ENCODE data around the gene PRR18. TPM values are rescaled to one million over a fixed set of nuclear protein-coding genes. Genes with fewer than 3 reads are reported as not detected.

The PRR18 gene
- total and polyA plus RNA-seq, 2 of the 13 experiments (the other 11 are each of a cell fraction or from before 2014, with no cell fraction given), result 0.04 TPM

DNA sequence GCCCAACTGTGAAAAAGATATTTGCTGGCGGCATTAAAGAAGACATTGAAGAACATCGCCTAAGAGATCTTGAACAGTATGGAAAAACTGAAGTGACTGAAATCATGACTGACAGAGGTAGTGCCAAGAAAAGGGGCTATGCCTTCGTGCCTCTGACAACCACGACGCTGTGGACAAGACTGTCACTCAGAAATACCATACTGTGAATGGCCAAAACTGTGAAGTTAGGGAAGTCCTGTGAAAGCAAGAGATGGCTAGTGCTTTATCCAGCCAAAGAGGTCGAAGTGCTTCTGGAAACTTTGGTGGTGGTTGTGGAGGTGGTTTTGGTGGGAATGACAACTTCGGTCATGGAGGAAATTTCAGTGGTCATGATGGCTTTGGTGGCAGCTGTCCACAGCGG, 26.7 kb upstream of the PRR18 start:
- Histone ChIP-seq H3K79me2 (ENCODE audit: insufficient read depth, low read length) (peaks cover 100% of the 10 kb centered on the region), H3K27ac (ENCODE audit: extremely low read length, insufficient read depth, low read length) (no peak overlapping the region), H2AFZ (ENCODE audit: low read length) (no peak overlapping the region), H3K9ac (ENCODE audit: insufficient read depth, low read depth, low read length) (no peak overlapping the region), H3K27me3 (ENCODE audit: control insufficient read depth in 1 of 2, insufficient read depth in 2 of 2, low read length in 2 of 2) (no peaks in the 10 kb centered on the region), H3K4me2 (ENCODE audit: low read depth, low read length) (no peak overlapping the region), H3K36me3 (replicated peaks in 1 of 2; ENCODE audit: control insufficient read depth in 1 of 2, insufficient read depth in 2 of 2, low read length in 2 of 2) (peaks cover 17 to 50% of the 10 kb centered on the region in 2 experiments), H3K4me1 (ENCODE audit: insufficient read depth, low read length) (peaks cover 46% of the 10 kb centered on the region), H4K20me1 (ENCODE audit: insufficient read depth, low read length) (peaks cover 39% of the 10 kb centered on the region), H3K9me3 (ENCODE audit: low read length) (no peaks in the 10 kb centered on the region), H3K4me3 (replicated peaks in 1 of 3; ENCODE audit: insufficient read depth in 1 of 3, low read depth in 2 of 3, low read length in 3 of 3) (no peak overlapping the region)
- BruUV-seq (replicated peaks), result no TSS peak
- ChIA-PET CTCF (ENCODE audit: low intra/inter-chr PET ratio, low total read pairs) (no interaction called here), POLR2A (no interaction called here)
- ATAC-seq, result no peak
- intact Hi-C loops (cut with micrococcal nuclease; ENCODE audit: unreplicated experiment) (no loop called here), in situ Hi-C loops (cut with HindIII; ENCODE audit: extremely low pct_ligation_motif_present, low pct_unique_long_range_greater_than_20kb) (loop anchor here (5.0 kb wide), 1 partner anchor 37 kb away; no protein-coding TSS in a partner anchor)
- no peak for DNase-seq (ENCODE audit: low spot score)
- 96% methylated on average over 8 of the region's 8 CpGs for WGBS (ENCODE audit: low lambda C conversion rate)
- no peak for FAIRE-seq
- TF ChIP-seq ZBTB1 (CRISPR knock-in tag; IDR thresholded peaks at IDR 0.05; ENCODE audit: borderline replicate concordance), result no peak
- TF ChIP-seq, protein P1, sequence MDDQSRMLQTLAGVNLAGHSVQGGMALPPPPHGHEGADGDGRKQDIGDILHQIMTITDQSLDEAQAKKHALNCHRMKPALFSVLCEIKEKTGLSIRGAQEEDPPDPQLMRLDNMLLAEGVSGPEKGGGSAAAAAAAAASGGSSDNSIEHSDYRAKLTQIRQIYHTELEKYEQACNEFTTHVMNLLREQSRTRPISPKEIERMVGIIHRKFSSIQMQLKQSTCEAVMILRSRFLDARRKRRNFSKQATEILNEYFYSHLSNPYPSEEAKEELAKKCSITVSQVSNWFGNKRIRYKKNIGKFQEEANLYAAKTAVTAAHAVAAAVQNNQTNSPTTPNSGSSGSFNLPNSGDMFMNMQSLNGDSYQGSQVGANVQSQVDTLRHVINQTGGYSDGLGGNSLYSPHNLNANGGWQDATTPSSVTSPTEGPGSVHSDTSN (CRISPR knock-in tag; IDR thresholded peaks at IDR 0.05; ENCODE audit: borderline replicate concordance), result no peak
- TF ChIP-seq, protein P2, sequence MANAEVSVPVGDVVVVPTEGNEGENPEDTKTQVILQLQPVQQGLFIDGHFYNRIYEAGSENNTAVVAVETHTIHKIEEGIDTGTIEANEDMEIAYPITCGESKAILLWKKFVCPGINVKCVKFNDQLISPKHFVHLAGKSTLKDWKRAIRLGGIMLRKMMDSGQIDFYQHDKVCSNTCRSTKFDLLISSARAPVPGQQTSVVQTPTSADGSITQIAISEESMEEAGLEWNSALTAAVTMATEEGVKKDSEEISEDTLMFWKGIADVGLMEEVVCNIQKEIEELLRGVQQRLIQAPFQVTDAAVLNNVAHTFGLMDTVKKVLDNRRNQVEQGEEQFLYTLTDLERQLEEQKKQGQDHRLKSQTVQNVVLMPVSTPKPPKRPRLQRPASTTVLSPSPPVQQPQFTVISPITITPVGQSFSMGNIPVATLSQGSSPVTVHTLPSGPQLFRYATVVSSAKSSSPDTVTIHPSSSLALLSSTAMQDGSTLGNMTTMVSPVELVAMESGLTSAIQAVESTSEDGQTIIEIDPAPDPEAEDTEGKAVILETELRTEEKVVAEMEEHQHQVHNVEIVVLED (CRISPR knock-in tag; IDR thresholded peaks at IDR 0.05; ENCODE audit: borderline replicate concordance), result no peak
- no peak for TF ChIP-seq CEBPB (IDR thresholded peaks at IDR 0.05; ENCODE audit: borderline replicate concordance, low read depth, low read length)
- TF ChIP-seq, protein P3, sequence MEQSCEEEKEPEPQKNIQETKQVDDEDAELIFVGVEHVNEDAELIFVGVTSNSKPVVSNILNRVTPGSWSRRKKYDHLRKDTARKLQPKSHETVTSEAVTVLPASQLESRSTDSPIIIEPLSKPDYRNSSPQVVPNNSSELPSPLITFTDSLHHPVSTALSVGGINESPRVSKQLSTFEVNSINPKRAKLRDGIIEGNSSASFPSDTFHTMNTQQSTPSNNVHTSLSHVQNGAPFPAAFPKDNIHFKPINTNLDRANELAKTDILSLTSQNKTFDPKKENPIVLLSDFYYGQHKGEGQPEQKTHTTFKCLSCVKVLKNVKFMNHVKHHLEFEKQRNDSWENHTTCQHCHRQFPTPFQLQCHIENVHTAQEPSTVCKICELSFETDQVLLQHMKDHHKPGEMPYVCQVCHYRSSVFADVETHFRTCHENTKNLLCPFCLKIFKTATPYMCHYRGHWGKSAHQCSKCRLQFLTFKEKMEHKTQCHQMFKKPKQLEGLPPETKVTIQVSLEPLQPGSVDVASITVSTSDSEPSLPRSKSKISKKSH (CRISPR knock-in tag; IDR thresholded peaks at IDR 0.05; ENCODE audit: borderline replicate concordance), result no peak
- TF ChIP-seq, protein P4, sequence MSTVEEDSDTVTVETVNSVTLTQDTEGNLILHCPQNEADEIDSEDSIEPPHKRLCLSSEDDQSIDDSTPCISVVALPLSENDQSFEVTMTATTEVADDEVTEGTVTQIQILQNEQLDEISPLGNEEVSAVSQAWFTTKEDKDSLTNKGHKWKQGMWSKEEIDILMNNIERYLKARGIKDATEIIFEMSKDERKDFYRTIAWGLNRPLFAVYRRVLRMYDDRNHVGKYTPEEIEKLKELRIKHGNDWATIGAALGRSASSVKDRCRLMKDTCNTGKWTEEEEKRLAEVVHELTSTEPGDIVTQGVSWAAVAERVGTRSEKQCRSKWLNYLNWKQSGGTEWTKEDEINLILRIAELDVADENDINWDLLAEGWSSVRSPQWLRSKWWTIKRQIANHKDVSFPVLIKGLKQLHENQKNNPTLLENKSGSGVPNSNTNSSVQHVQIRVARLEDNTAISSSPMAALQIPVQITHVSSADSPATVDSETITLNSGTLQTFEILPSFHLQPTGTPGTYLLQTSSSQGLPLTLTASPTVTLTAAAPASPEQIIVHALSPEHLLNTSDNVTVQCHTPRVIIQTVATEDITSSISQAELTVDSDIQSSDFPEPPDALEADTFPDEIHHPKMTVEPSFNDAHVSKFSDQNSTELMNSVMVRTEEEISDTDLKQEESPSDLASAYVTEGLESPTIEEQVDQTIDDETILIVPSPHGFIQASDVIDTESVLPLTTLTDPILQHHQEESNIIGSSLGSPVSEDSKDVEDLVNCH (CRISPR knock-in tag; IDR thresholded peaks at IDR 0.05), result no peak
- TF ChIP-seq KLF12 (CRISPR knock-in tag; IDR thresholded peaks at IDR 0.05; ENCODE audit: borderline replicate concordance), result no peak
- TF ChIP-seq RBM22 (optimal IDR thresholded peaks at IDR 0.05; ENCODE audit: low read length), result peak; percentile 22
- no peak for TF ChIP-seq ZBTB7B (CRISPR knock-in tag; IDR thresholded peaks at IDR 0.05)
- TF ChIP-seq, protein P5, sequence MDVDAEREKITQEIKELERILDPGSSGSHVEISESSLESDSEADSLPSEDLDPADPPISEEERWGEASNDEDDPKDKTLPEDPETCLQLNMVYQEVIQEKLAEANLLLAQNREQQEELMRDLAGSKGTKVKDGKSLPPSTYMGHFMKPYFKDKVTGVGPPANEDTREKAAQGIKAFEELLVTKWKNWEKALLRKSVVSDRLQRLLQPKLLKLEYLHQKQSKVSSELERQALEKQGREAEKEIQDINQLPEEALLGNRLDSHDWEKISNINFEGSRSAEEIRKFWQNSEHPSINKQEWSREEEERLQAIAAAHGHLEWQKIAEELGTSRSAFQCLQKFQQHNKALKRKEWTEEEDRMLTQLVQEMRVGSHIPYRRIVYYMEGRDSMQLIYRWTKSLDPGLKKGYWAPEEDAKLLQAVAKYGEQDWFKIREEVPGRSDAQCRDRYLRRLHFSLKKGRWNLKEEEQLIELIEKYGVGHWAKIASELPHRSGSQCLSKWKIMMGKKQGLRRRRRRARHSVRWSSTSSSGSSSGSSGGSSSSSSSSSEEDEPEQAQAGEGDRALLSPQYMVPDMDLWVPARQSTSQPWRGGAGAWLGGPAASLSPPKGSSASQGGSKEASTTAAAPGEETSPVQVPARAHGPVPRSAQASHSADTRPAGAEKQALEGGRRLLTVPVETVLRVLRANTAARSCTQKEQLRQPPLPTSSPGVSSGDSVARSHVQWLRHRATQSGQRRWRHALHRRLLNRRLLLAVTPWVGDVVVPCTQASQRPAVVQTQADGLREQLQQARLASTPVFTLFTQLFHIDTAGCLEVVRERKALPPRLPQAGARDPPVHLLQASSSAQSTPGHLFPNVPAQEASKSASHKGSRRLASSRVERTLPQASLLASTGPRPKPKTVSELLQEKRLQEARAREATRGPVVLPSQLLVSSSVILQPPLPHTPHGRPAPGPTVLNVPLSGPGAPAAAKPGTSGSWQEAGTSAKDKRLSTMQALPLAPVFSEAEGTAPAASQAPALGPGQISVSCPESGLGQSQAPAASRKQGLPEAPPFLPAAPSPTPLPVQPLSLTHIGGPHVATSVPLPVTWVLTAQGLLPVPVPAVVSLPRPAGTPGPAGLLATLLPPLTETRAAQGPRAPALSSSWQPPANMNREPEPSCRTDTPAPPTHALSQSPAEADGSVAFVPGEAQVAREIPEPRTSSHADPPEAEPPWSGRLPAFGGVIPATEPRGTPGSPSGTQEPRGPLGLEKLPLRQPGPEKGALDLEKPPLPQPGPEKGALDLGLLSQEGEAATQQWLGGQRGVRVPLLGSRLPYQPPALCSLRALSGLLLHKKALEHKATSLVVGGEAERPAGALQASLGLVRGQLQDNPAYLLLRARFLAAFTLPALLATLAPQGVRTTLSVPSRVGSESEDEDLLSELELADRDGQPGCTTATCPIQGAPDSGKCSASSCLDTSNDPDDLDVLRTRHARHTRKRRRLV (CRISPR knock-in tag; IDR thresholded peaks at IDR 0.05), result no peak
- TF ChIP-seq TSC22D2 (CRISPR knock-in tag; IDR thresholded peaks at IDR 0.05; ENCODE audit: borderline replicate concordance), result no peak

All from HepG2 (cell line).